GM12891 (cell line): ENCODE results near the gene SAXO2.
"Not testable (repeated sequence)": the region's sequence is repeated elsewhere in the genome, so short reads cannot be mapped to it uniquely, and the experiment has no call there.

Experiments
- DNase-seq: peaks from one replicate; pipeline ENCODE4 v3.0.0; 2011; ENCODE audit warnings: low spot score; ENCODE audit not compliant: insufficient read length
- FAIRE-seq: peaks from 2 replicates; lab custom pipeline; 2011; peaks lifted over from hg19 to GRCh38; lab: Jason Lieb, UNC
- PAX5 ChIP-seq: IDR thresholded peaks from 2 replicates; pipeline ENCODE4 v1.6.1; 2011; ENCODE audit warnings: low read length, moderate library complexity, mild to moderate bottlenecking; ENCODE audit not compliant: insufficient read depth, severe bottlenecking
- POLR2A ChIP-seq: IDR thresholded peaks from 2 replicates; pipeline ENCODE4 v1.6.1; 2011; ENCODE audit warnings: low read depth, low read length, control low read depth
- POLR2AphosphoS5 ChIP-seq: IDR thresholded peaks from 2 replicates; pipeline ENCODE4 v1.6.1; 2011; ENCODE audit warnings: low read depth, low read length, control low read depth
- POU2F2 ChIP-seq: IDR thresholded peaks from 2 replicates; pipeline ENCODE4 v1.6.1; 2011; ENCODE audit warnings: low read depth, mild to moderate bottlenecking, control low read depth, low read length, moderate library complexity
- SPI1 ChIP-seq: IDR thresholded peaks from 2 replicates; pipeline ENCODE4 v1.6.1; 2011; ENCODE audit warnings: low read depth, low read length, control low read depth
- TAF1 ChIP-seq: IDR thresholded peaks from 2 replicates; pipeline ENCODE4 v1.6.1; 2011; ENCODE audit warnings: low read depth, low read length, control low read depth

SAXO2 gene

GRCh38 chr15:82306791-82307713 is 44.4 kb downstream of the SAXO2 start:
- FAIRE-seq (no peak), DNase-seq (no peak)
- TF ChIP-seq TAF1 = no peak
- TF ChIP-seq SPI1 = no peak

GRCh38 chr15:82307714-82308081 is 45.1 kb downstream of the SAXO2 start:
- no peak for TF ChIP-seq TAF1
- no peak for TF ChIP-seq POLR2A
- TF ChIP-seq POU2F2 = no peak
- no peak for TF ChIP-seq POLR2AphosphoS5
- TF ChIP-seq SPI1 = no peak
- TF ChIP-seq PAX5 = no peak
- FAIRE-seq = no peak
- DNase-seq = no peak

- DNase-seq = no peak
- TF ChIP-seq POU2F2 (no peak), SPI1 (no peak), PAX5 (no peak), POLR2AphosphoS5 (no peak), POLR2A (no peak), TAF1 (no peak)
- FAIRE-seq = no peak
These were observed 47.2 kb downstream of the SAXO2 start for GRCh38 chr15:82309802-82310201.

GRCh38 chr15:82311321-82311720 is 48.7 kb downstream of the SAXO2 start:
- not testable (repeated sequence) for DNase-seq, FAIRE-seq

- FAIRE-seq (no peak), DNase-seq (no peak)
- TF ChIP-seq PAX5 (no peak), SPI1 (no peak), POLR2A (no peak), POU2F2 (no peak), TAF1 (no peak), POLR2AphosphoS5 (no peak)
These were observed 50.1 kb downstream of the SAXO2 start for GRCh38 chr15:82312586-82313349.

GRCh38 chr15:82313446-82313845 is 50.8 kb downstream of the SAXO2 start:
- DNase-seq = no peak
- FAIRE-seq = no peak
- TF ChIP-seq SPI1 = no peak
- TF ChIP-seq POLR2A = no peak
- no peak for TF ChIP-seq PAX5
- TF ChIP-seq POLR2AphosphoS5 = no peak
- no peak for TF ChIP-seq TAF1
- no peak for TF ChIP-seq POU2F2

- DNase-seq, FAIRE-seq: not testable (repeated sequence)
These were observed 51.5 kb downstream of the SAXO2 start for GRCh38 chr15:82313951-82314768.

GRCh38 chr15:82314769-82315518 is 52.3 kb downstream of the SAXO2 start:
- no peak for DNase-seq
- TF ChIP-seq POLR2A = no peak
- TF ChIP-seq SPI1 = no peak
- TF ChIP-seq POLR2AphosphoS5 = no peak
- TF ChIP-seq PAX5 = no peak
- no peak for TF ChIP-seq TAF1
- TF ChIP-seq POU2F2 = no peak
- FAIRE-seq = no peak
